T-helper 1 cell treated with Interleukin-12 subunit alpha and Interleukin-12 subunit beta and Interleukin-4 antibody, amounts not matched to agents 30 μg/mL and 1 μg/mL, for 36 hours (primary cell): Measurements from ENCODE around the gene MFAP1.
A peak's percentile ranks its signal among the peaks of the same experiment; 100 is the strongest.
"Not testable (repeated sequence)": the region's sequence is repeated elsewhere in the genome, so short reads cannot be mapped to it uniquely, and the experiment has no call there.

Experiments used
- H3K27ac Mint-ChIP-seq: one replicate; pipeline ENCODE4 v1.8.0; 2021; ENCODE audit warnings: mild to moderate bottlenecking, mixed read lengths
- H3K27me3 Mint-ChIP-seq: one replicate; pipeline ENCODE4 v1.8.0; 2021; ENCODE audit warnings: low read depth, mixed read lengths
- H3K36me3 Mint-ChIP-seq: one replicate; pipeline ENCODE4 v1.8.0; 2021; ENCODE audit warnings: low read depth, mixed read lengths
- H3K4me1 Mint-ChIP-seq: one replicate; pipeline ENCODE4 v1.8.0; 2021; ENCODE audit warnings: low read depth, mixed read lengths
- H3K4me3 Mint-ChIP-seq: one replicate; pipeline ENCODE4 v1.8.0; 2021; ENCODE audit warnings: mild to moderate bottlenecking, moderate library complexity, mixed read lengths
- H3K9me3 Mint-ChIP-seq: one replicate; pipeline ENCODE4 v1.8.0; 2021; ENCODE audit warnings: mixed read lengths

Gene MFAP1

DNA sequence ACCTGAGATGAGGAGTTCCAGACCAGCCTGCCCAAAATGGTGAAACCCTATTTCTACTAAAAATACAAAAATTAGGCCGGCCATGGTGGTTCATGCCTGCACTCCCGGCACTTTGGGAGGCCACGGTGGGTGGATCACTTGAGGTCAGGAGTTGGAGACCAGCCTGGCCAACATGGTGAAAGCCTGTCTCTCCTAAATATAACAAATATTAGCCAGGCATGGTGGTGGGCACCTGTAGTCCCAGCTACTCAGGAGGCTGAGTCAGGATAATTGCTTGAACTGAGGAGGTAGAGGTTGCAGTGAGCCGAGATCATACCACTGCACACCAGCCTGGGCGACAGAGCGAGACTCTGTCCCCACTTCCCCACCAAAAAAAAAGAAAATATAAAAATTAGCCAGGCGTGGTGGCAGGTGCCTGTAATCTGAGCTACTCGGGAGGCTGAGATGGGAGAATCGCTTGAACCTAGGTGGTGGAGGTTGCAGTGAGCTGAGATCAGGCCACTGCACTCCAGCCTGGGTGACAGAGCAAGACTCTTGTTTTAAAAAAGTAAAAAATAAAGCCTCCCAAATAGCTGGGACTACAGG lies 6.3 kb upstream of the MFAP1 start:
- peaks cover 31% of the 10 kb centered on the region for H3K36me3 Mint-ChIP-seq
- H3K9me3 Mint-ChIP-seq, H3K27me3 Mint-ChIP-seq, H3K27ac Mint-ChIP-seq, H3K4me3 Mint-ChIP-seq: not testable (repeated sequence)
- H3K4me1 Mint-ChIP-seq, result peaks cover 32% of the 10 kb centered on the region

DNA sequence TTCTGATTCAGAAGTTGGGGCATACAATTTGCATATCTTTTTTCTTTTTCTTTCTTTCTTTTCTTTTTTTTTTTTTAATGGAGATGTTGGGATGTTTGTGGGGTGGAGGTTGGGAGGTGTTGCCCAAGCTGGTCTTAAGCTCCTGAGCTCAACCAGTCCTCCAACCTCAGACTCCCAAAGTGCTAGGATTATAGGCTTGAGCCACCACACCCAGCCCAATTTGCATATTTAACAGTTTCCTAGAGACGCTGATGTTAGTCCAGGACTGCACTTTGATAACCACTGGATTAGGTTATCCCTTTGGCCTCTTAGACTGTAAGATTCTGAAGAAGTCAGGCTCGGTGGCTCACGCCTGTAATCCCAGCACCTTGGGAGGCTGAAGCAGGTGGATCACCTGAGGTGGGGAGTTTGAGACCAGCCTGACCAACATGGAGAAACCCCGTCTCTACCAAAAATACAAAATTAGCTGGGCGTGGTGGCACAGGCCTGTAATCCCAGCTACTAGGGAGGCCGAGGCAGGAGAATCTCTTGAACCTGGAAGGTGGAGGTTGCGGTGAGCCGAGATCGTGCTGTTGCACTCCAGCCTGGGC lies 5.6 kb upstream of the MFAP1 start:
- not testable (repeated sequence) for H3K9me3 Mint-ChIP-seq, H3K27me3 Mint-ChIP-seq
- H3K4me1 Mint-ChIP-seq, result peaks cover 32% of the 10 kb centered on the region
- peak overlapping the region; percentile 44 for H3K4me3 Mint-ChIP-seq
- peak overlapping the region; percentile 34 for H3K27ac Mint-ChIP-seq
- H3K36me3 Mint-ChIP-seq, result peaks cover 27% of the 10 kb centered on the region

DNA sequence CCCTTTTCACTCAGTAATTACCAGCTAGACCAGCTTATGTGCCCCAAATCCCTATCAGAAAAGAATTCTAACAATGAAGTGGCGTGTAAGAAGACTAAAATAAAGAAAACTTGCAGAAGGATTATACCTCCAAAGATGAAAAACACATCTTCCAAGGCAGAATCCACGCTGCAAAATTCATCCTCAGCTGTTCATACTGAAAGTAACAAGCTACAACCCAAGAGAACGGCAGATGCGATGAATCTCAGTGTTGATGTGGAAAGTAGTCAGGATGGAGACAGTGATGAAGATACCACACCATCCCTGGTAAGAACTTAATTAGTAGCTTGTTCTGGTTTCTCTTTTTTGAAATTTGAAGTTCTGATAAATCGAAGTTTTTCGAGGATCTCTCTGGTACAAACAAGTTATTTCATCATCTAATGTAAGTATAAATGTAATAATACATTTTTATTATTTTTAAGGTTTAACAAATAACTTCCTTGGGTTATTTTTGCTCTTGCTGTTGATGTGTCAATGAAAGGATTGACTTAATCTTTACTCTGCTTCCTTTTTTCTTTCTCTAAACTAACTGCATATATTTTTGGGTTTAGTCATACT lies 3.7 kb upstream of the MFAP1 start:
- no peaks in the 10 kb centered on the region for H3K9me3 Mint-ChIP-seq
- peak overlapping the region; percentile 90 for H3K27ac Mint-ChIP-seq
- H3K4me1 Mint-ChIP-seq, result peaks cover 36% of the 10 kb centered on the region
- no peaks in the 10 kb centered on the region for H3K27me3 Mint-ChIP-seq
- peak overlapping the region; percentile 90 for H3K4me3 Mint-ChIP-seq
- H3K36me3 Mint-ChIP-seq, result peaks cover 24% of the 10 kb centered on the region

DNA sequence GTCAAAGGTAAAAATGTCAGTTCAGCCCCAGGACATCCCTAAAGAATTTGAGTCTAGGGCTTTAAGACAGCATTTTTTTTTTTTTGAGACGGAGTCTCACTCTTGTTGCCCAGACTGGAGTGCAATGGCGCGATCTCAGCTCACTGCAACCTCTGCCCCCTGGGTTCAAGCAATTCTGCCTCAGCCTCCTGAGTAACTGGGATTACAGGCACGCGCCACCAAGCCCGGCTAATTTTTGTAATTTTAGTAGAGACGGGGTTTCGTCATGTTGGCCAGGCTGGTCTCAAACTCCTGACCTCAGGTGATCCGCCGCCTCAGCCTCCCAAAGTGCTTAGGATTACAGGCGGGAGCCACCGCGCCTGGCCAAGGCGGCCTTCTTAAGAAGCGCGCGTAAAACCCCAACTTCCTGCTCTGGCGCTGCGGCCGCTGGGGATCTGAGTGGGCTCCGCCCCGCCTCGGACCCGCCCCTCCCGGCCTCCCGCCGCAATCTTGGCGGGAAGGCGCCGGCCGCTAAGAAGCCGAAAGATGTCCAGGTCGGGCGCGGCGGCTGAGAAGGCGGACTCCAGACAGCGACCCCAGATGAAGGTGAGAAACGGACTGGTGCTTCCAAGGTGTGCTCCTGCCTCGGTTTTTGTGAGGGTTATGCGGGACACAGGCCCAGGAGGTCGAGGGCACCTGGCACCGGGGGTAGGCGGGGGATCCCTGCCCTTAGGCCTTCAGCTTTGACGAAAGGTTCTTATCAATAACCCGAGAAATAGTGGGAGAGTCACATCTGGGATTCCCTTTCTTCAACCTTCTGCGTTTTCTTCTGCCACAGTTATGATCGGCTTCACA lies 2.2 kb upstream of the MFAP1 start, which contains the start of gene WDR76:
TSS of gene WDR76 (plus strand) at position 495 of the 834 bp plus-strand sequence. CDS start at position 526, 31 bp downstream.
- Mint-ChIP-seq H3K27ac (peak within 1 kb of the TSS; percentile 90), H3K4me3 (peak within 1 kb of the TSS; percentile 90), H3K27me3 (no peaks in the 10 kb centered on the region), H3K9me3 (no peaks in the 10 kb centered on the region), H3K4me1 (peaks cover 33% of the 10 kb centered on the region), H3K36me3 (peaks cover 22% of the 10 kb centered on the region)

DNA sequence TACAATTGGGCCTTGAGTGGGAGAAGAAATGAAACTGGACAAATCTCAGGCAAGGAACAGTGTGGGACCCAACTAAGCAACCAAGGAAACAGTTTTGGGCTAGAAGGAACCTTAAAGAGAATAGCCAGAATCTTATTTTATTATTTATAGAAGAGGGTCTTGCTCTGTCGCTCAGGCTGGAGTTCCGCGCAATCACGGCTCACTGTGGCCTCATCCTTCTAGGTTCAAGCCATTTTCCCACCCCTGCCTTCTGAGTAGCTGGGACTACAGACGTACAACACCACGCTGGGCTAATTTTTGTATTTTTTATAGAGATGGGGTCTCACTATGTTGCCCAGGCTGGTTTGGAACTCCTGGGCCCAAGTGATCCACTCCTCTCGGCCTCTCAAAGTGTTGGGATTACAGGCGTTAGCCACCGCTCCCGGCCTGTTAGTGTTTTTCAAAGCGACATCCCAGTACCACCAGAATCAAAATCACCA lies 1.6 kb upstream of the MFAP1 start:
- peaks cover 20% of the 10 kb centered on the region for H3K36me3 Mint-ChIP-seq
- H3K4me1 Mint-ChIP-seq, result peaks cover 36% of the 10 kb centered on the region
- H3K9me3 Mint-ChIP-seq, result no peaks in the 10 kb centered on the region
- H3K27ac Mint-ChIP-seq, result peak overlapping the region; percentile 90
- H3K27me3 Mint-ChIP-seq, result no peaks in the 10 kb centered on the region
- H3K4me3 Mint-ChIP-seq, result peak overlapping the region; percentile 50

DNA sequence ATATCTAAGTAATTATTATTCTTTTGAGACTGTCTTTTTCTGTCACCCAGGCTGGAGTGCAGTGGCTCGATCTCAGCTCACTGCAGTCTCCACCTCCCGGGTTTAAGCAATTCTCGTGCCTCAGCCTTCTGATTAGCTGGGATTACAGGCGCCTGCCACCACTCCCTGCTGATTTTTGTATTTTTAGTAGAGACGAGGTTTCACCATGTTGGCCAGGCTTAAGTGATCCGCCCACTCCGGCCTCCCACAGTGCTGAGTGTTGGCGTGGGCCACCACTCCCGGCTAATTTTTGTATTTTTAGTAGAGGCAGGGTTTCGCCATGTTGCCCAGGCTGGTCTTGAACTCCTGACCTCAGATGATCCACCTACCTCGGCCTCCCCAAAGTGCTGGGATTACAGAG lies 815 bp upstream of the MFAP1 start:
- Mint-ChIP-seq H3K4me1 (peaks cover 38% of the 10 kb centered on the region), H3K4me3 (peak overlapping the region; percentile 50), H3K36me3 (peaks cover 20% of the 10 kb centered on the region), H3K27ac (peak overlapping the region; percentile 90)
- not testable (repeated sequence) for H3K27me3 Mint-ChIP-seq, H3K9me3 Mint-ChIP-seq

DNA sequence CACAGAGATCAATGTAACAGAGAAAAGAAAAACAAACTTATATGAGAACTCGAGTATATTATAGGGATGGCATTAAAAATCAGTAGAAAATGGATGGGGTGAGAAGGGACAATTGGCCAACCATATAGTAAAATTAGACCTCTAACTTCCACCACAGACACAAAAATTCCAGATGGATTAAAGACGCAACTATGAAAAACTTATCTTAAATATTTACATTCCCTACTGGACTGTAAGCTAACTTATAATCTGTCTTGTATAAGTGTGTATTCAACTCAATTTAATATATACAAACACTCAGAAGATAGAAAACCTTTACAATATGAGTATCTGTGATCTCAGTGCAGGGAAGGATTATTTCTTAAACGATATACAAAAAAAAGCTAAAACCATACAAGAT lies 3.0 kb downstream of the MFAP1 start:
- peak overlapping the region; percentile 52 for H3K4me3 Mint-ChIP-seq
- H3K36me3 Mint-ChIP-seq, result peaks cover 20% of the 10 kb centered on the region
- H3K9me3 Mint-ChIP-seq, result no peaks in the 10 kb centered on the region
- H3K4me1 Mint-ChIP-seq, result peaks cover 30% of the 10 kb centered on the region
- no peaks in the 10 kb centered on the region for H3K27me3 Mint-ChIP-seq
- peak overlapping the region; percentile 60 for H3K27ac Mint-ChIP-seq

DNA sequence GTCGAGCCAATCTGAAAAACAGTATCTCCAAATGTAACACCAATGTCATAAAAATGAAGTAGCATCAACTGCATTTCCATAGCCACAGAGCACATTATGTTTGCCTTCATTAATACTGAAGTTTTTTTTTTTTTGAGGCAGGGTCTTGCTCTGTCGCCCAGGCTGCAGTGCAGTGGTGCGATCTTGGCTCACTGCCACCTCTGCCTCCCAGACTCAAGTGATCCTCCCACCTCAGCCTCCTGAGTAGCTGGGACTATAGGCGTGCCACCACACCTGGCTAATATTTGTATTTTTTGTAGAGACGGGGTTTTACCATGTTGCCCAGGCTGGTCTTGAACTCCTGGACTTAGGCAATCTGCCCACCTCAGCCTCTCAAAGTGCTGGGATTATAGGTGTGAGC lies 9.4 kb downstream of the MFAP1 start:
- not testable (repeated sequence) for H3K27me3 Mint-ChIP-seq, H3K9me3 Mint-ChIP-seq, H3K4me3 Mint-ChIP-seq, H3K27ac Mint-ChIP-seq
- Mint-ChIP-seq H3K36me3 (peaks cover 36% of the 10 kb centered on the region), H3K4me1 (peaks cover 22% of the 10 kb centered on the region)

DNA sequence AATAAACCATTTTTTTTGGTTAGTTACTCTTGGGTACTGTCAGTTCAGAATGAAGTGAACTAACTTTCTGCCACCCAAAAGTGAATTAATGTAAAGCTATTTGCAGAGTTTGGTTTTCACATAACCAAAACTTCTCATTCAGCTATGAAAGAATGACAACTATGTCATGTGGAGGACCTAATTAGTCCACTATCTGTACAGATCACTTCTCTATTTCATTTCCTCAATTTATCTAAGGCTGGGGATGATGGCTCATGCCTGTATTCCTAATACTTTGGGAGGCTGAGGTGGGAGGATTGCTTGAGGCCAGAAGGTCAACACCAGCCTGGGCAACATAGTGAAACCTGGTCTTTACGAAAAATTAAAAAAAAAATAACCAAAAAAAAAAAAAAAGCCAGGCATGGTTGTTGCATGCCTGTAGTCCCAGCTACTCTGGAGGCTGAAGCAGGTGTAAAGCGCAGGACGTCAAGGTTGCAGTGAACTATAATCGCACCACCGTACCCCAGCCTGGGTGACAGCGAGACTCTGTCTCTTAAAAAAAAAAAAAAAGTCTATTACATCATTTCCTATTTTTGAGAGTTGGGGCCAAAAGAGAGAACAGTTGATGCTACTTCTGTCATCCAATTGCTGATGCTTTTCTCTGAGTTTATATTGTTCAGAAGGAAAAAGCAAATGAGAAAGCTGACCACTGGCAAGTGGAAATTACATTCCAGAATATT lies 15.4 kb downstream of the MFAP1 start:
- Mint-ChIP-seq H3K27ac (no peak overlapping the region), H3K9me3 (no peaks in the 10 kb centered on the region), H3K4me3 (no peak overlapping the region), H3K36me3 (peaks cover 46% of the 10 kb centered on the region), H3K27me3 (no peaks in the 10 kb centered on the region), H3K4me1 (peaks cover 10% of the 10 kb centered on the region)

DNA sequence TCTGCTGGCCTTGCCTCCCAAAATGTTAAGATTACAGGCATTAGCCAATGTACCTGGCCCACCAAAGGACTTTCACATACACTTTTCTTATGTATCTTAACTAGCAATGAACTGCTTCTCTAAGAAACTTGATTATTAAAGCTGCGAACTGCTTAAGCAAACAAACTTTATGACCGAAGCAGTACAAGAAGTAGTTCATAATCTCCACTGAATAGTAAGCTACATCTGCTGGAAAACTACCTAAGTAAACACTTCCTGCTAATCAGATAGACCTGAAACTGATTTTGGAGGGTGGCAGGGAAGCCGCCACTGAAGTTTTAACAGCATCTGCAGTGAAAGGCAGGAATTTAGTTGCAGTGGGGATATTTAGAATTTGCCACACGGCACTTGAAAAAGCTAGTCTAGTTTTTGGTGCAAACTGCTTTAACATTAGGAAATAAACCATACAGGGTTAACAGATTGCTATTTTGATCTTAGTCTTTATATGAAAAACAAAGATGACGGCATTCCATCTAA lies 16.0 kb downstream of the MFAP1 start:
- Mint-ChIP-seq H3K4me1 (peaks cover 10% of the 10 kb centered on the region), H3K27me3 (no peaks in the 10 kb centered on the region), H3K27ac (no peak overlapping the region), H3K9me3 (no peaks in the 10 kb centered on the region), H3K4me3 (no peak overlapping the region), H3K36me3 (peaks cover 44% of the 10 kb centered on the region)

DNA sequence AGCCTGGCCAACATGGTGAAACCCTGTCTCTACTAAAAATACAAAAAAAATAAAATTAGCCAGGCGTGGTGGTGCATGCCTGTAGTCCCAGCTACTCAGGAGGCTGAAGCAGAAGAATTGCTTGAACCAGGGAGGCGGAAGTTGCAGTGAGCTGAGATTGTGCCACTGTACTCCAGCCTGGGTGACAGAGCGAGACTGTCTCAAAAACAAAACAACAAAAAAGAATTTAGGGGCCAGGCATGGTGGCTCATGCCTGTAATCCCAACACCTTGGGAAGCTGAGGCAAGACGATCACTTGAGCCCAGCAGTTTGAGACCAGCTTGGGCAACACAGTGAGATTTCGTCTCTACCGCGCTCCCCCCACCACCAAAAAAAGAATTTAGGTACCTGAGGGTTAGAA lies 21.8 kb downstream of the MFAP1 start:
- H3K4me3 Mint-ChIP-seq, H3K27ac Mint-ChIP-seq, H3K9me3 Mint-ChIP-seq, H3K27me3 Mint-ChIP-seq: not testable (repeated sequence)
- peaks cover 49% of the 10 kb centered on the region for H3K36me3 Mint-ChIP-seq
- peaks cover 20% of the 10 kb centered on the region for H3K4me1 Mint-ChIP-seq

DNA sequence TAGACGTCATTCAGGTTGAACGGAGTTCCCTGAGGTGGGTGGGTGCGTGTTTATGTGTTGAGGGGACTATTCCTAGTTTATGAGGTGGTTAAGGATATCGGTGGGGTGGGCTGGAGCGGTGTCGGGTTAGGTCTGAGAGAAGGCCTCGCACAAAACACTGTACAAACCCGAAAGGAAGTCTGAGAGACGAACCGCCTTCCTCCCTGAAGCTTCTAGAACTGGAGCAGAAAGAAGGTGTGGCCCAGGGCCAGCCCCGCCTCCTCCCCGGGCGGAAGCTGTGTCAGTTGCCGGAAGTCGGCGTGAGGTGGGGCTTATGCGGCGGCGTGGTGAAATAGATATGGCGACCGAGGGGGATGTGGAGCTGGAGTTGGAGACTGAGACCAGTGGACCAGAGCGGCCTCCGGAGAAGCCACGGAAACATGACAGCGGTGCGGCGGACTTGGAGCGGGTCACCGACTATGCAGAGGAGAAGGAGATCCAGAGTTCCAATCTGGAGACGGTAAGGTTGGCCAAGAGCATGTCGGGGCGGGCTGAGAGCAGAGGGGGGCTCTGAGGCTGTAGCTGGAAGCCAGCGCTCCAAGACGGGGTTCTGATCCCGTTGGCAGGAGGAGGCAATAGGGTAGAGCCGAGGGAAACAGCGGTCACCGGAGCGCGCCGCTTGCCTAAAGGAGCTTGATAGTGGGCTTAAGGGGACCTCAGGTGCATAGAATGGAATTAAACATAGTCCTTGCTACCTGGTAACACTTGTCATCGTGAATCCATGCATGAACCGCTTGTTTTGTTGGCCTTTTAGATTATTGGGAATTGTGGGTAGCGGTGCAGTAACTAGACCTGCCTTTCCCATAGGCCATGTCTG lies 24.0 kb downstream of the MFAP1 start, which contains the start of gene HYPK:
TSS of gene HYPK (plus strand) at position 314 of the 856 bp plus-strand sequence. CDS start at position 338, 24 bp downstream.
- Mint-ChIP-seq H3K4me3 (peak within 1 kb of the TSS; percentile 98), H3K27me3 (no peaks in the 10 kb centered on the region), H3K4me1 (peaks cover 25% of the 10 kb centered on the region), H3K36me3 (peaks cover 52% of the 10 kb centered on the region), H3K27ac (peak within 1 kb of the TSS; percentile 96), H3K9me3 (no peaks in the 10 kb centered on the region)

DNA sequence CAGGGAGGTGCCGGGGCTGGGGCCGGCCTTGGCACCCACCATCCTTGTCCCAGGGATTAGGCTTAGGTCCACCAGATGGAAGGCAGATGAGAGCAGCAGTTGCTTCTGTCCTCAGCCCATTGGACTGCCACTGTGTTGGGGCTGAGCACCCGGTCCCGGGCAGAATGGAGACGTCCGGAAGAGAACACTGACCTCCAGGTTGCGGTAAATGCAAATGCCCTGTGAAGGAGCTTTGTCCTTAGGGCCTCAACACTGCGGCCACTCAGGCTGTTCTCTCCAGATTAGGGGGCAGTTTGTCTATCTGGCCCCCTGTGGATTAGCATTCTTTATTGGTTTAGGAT lies 24.6 kb downstream of the MFAP1 start, which contains the start of gene SERINC4:
TSS of gene SERINC4 (minus strand) at position 276 of the 341 bp plus-strand sequence. CDS start at position 42, 234 bp downstream.
- Mint-ChIP-seq H3K36me3 (peaks cover 54% of the 10 kb centered on the region), H3K4me1 (peaks cover 30% of the 10 kb centered on the region), H3K4me3 (peak within 1 kb of the TSS; percentile 98), H3K9me3 (no peaks in the 10 kb centered on the region), H3K27me3 (no peaks in the 10 kb centered on the region), H3K27ac (peak within 1 kb of the TSS; percentile 96)
